GM23248 (cell line): ENCODE results near the gene TRIO.

Experiments
- EZH2 ChIP-seq: fragments of 200-600 bp; sonication (generic); IDR thresholded peaks from 2 replicates; pipeline ENCODE4 v1.6.1; 2018; ENCODE audit warnings: antibody characterized with exemption, mild to moderate bottlenecking; ENCODE audit not compliant: insufficient read depth, poor library complexity, severe bottlenecking
- EZH2phosphoT487 ChIP-seq: fragments of 200-600 bp; sonication (generic); IDR thresholded peaks from 2 replicates; pipeline ENCODE4 v1.6.1; 2018; ENCODE audit warnings: antibody characterized with exemption, moderate library complexity, mild to moderate bottlenecking, low read depth; ENCODE audit not compliant: insufficient read depth

DNA sequence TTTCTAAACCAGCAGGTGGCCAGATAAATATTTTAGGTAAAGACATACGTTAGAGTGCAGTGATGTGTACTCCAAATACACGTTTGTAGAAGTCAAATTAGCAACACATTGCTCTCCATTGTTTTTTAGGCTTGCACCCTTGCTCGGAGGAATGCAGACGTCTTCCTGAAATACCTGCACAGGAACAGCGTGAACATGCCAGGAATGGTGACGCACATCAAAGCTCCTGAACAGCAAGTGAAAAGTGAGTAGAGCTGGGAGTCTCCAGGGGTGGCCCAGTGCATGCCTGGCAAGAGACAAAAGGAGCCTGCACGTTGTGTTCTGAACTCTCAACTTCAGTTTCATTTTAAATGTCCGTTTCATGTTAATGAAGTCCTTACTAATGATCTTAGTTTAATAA lies 231.0 kb downstream of the TRIO start:
- no peak for TF ChIP-seq EZH2
- no peak for TF ChIP-seq EZH2phosphoT487
